GM18499 (cell line): ENCODE measurements around the gene SH2D4B.

Experiments used
- ATAC-seq: cut with Tn5 transposase; IDR thresholded peaks from one replicate; pipeline ENCODE4 v1.9.1; 2021; ENCODE audit warnings: moderate number of reproducible peaks; ENCODE audit not compliant: insufficient read depth, unreplicated experiment

The SH2D4B gene

GRCh38 chr10:80582286-80582960, 44.7 kb downstream of the SH2D4B start:
- no peak for ATAC-seq

- no peak for ATAC-seq
Measured at GRCh38 chr10:80583685-80584084, 46.0 kb downstream of the SH2D4B start.

- no peak for ATAC-seq
Measured at GRCh38 chr10:80585812-80586211, 48.1 kb downstream of the SH2D4B start.

GRCh38 chr10:80588546-80588945, 50.8 kb downstream of the SH2D4B start:
- no peak for ATAC-seq

- peak; percentile 89 for ATAC-seq
Measured at GRCh38 chr10:80589726-80590373, 52.1 kb downstream of the SH2D4B start.

GRCh38 chr10:80590585-80591125, 53.0 kb downstream of the SH2D4B start:
- ATAC-seq = no peak

GRCh38 chr10:80596391-80597257, 58.9 kb downstream of the SH2D4B start:
- ATAC-seq = no peak

GRCh38 chr10:80598084-80598798, 60.5 kb downstream of the SH2D4B start:
- ATAC-seq = no peak

GRCh38 chr10:80598951-80599350, 61.2 kb downstream of the SH2D4B start:
- ATAC-seq = no peak

GRCh38 chr10:80599424-80599847, 61.7 kb downstream of the SH2D4B start:
- peak; percentile 73 for ATAC-seq

- no peak for ATAC-seq
Measured at GRCh38 chr10:80600256-80600655, 62.6 kb downstream of the SH2D4B start.

GRCh38 chr10:80602881-80603280, 65.2 kb downstream of the SH2D4B start:
- ATAC-seq = no peak

- no peak for ATAC-seq
Measured at GRCh38 chr10:80603516-80603915, 65.8 kb downstream of the SH2D4B start.

GRCh38 chr10:80608706-80609105, 71.0 kb downstream of the SH2D4B start:
- ATAC-seq = no peak

- no peak for ATAC-seq
Measured at GRCh38 chr10:80609331-80609730, 71.6 kb downstream of the SH2D4B start.

- no peak for ATAC-seq
Measured at GRCh38 chr10:80611481-80612185, 73.9 kb downstream of the SH2D4B start.

- ATAC-seq = no peak
Measured at GRCh38 chr10:80612261-80612660, 74.6 kb downstream of the SH2D4B start.

GRCh38 chr10:80613466-80614170, 75.9 kb downstream of the SH2D4B start:
- no peak for ATAC-seq
